ENCODE results near the gene FHL3. TPM values are rescaled to one million over a fixed set of nuclear protein-coding genes. Genes with fewer than 3 reads are reported as not detected.
A peak's percentile ranks its signal among the peaks of the same experiment; 100 is the strongest.

Gene FHL3
- total and polyA plus RNA-seq, 2 of the 8 experiments (the other 6 are each of a cell fraction or from before 2014, with no cell fraction given) = 14.3 to 35.6 TPM

GRCh38 chr1:38005195-38006007 lies at the start of gene FHL3 (continued):
- no peak for TF ChIP-seq CBX5 (IDR thresholded peaks at IDR 0.05; ENCODE audit: low read depth, low read length)
- peak in 1 of 2 experiments; percentile 44; a peak in 1 of 3 replicates for TF ChIP-seq POLR2A (IDR thresholded peaks at IDR 0.05; ENCODE audit: control extremely low read depth in 1 of 2, low read depth in 2 of 2, low read length in 2 of 2)
- no peak for TF ChIP-seq CHD7 (IDR thresholded peaks at IDR 0.05; ENCODE audit: insufficient replicate concordance, low read length)
- 0 out of 2 replicates have a peak, but pooled peaks have one; percentile 40 for TF ChIP-seq RBBP5 (IDR thresholded peaks at IDR 0.05; ENCODE audit: borderline replicate concordance, low read depth, low read length)
- no peak for TF ChIP-seq JUND (IDR thresholded peaks at IDR 0.05; ENCODE audit: low read length)
- TF ChIP-seq POLR2AphosphoS5 (IDR thresholded peaks at IDR 0.05; ENCODE audit: low read depth, low read length) = peak; percentile 48; the same call in 1 of the 2 replicates
- no peak for TF ChIP-seq CHD2 (IDR thresholded peaks at IDR 0.05; ENCODE audit: low read length)
